ENCODE results near the gene GAS2L2.

GRCh38 chr17:35744830-35745229 lies 8.2 kb downstream of the GAS2L2 start:
- no peak for TF ChIP-seq CTCF (IDR thresholded peaks at IDR 0.05)
- TF ChIP-seq POLR2A (IDR thresholded peaks at IDR 0.05): no peak

Measured in prostate gland (tissue), 2 donors.